Lower leg skin (tissue), 4 donors: Measurements from ENCODE around the gene SPOCK1. TPM values are rescaled to one million over a fixed set of nuclear protein-coding genes. Genes with fewer than 3 reads are reported as not detected.

ENCODE experiments used
- DNase-seq, 2 donors: peaks; one replicate each; pipeline ENCODE4 v3.0.0-alpha.2; 2019; ENCODE audit warnings: low spot score in 2 of 2
- H3K4me3 ChIP-seq: fragments of 200-600 bp; sonication (generic); 2 replicates; pipeline ENCODE4 v1.5.1; 2017; ENCODE audit warnings: mild to moderate bottlenecking, low read depth; ENCODE audit not compliant: poor library complexity, severe bottlenecking
- POLR2A ChIP-seq, 2 donors: fragments of 450-650 bp; IDR thresholded peaks; one replicate each; pipeline ENCODE4 v1.6.1; 2016 to 2017; ENCODE audit warnings: antibody characterized with exemption in 2 of 2, mild to moderate bottlenecking in 1 of 2, moderate library complexity in 1 of 2
- WGBS, 2 donors: methylation state at CpG; one replicate each; pipeline ENCODE4 v1.1.5; 2018; 5-methylcytosine and 5-hydroxymethylcytosine counted together
- intact Hi-C: fragments of 100-400 bp; cut with DNase I; formaldehyde crosslinking; loops from one replicate; pipeline ENCODE4 v1.15.0; 2023; ENCODE audit warnings: low total_unique reads
- total RNA-seq, 4 donors: library from RNA; depleted of rRNA; stranded (reverse); fragments of >200 nt; gene quantifications; one replicate each; pipeline ENCODE4 v1.1.0, GENCODE V29; 2016
- TF ChIP-seq, protein P1 (sequence below), 3 donors: fragments of 450-650 bp; IDR thresholded peaks; one replicate each; pipeline ENCODE4 v1.5.1; 2016; ENCODE audit warnings: antibody characterized with exemption in 3 of 3, mild to moderate bottlenecking in 3 of 3, moderate library complexity in 2 of 3

SPOCK1 gene
- total RNA-seq, 4 donors from 2014 or later, result 7.9 to 21.5 (median 11.7) TPM

GRCh38 chr5:137306903-137307302 is 192.2 kb downstream of the SPOCK1 start:
- 86 to 87% methylated on average over 3 of the region's 3 CpGs for WGBS, 2 donors
- intact Hi-C loops, result no loop called here
- DNase-seq, result no peak
- no peak for TF ChIP-seq POLR2A (IDR thresholded peaks at IDR 0.05)
- TF ChIP-seq, protein P1, sequence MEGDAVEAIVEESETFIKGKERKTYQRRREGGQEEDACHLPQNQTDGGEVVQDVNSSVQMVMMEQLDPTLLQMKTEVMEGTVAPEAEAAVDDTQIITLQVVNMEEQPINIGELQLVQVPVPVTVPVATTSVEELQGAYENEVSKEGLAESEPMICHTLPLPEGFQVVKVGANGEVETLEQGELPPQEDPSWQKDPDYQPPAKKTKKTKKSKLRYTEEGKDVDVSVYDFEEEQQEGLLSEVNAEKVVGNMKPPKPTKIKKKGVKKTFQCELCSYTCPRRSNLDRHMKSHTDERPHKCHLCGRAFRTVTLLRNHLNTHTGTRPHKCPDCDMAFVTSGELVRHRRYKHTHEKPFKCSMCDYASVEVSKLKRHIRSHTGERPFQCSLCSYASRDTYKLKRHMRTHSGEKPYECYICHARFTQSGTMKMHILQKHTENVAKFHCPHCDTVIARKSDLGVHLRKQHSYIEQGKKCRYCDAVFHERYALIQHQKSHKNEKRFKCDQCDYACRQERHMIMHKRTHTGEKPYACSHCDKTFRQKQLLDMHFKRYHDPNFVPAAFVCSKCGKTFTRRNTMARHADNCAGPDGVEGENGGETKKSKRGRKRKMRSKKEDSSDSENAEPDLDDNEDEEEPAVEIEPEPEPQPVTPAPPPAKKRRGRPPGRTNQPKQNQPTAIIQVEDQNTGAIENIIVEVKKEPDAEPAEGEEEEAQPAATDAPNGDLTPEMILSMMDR (IDR thresholded peaks at IDR 0.05), result no peak
- H3K4me3 ChIP-seq, result no peak overlapping the region

DNA sequence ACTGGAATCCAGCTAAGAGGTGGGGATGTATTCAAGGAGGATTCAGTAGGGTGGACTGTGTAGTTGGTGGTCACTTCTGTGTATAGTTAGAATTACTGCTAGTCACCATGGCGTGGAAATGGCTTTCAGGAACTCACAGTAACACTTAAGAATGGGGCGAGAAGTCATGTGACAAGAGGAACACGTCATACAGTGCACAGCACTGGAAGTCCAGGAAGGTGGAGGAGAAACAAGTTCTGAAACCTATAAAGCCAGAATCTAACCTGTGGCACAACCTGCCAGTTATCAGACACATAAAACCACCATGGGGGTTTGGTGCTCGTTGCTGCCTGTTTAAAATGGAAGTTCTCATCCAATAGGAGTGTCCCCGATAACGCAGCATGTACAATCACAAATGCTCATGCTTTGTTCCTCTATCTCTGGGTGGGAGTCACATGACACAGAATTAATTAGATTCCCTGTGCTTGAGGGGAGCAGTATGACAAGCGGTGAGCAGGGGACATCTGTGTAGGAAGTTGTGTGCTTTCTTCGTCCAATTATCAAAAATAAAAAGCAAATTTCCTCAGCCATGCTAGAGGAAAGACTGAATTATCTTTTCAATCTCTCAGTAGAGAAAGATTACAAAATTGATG is 193.0 kb downstream of the SPOCK1 start:
- WGBS, 2 donors, result 87 to 88% methylated on average over 8 of the region's 8 CpGs
- intact Hi-C loops, result no loop called here
- no peak for DNase-seq
- no peak overlapping the region for H3K4me3 ChIP-seq
- TF ChIP-seq, protein P1 (IDR thresholded peaks at IDR 0.05), result no peak
- no peak for TF ChIP-seq POLR2A (IDR thresholded peaks at IDR 0.05)

- intact Hi-C loops, result no loop called here
- no peak for DNase-seq
- H3K4me3 ChIP-seq, result no peak overlapping the region
- WGBS, 2 donors, result 51 to 66% methylated on average over 4 of the region's 4 CpGs
- TF ChIP-seq, protein P1 (IDR thresholded peaks at IDR 0.05), result no peak
- TF ChIP-seq POLR2A (IDR thresholded peaks at IDR 0.05), result no peak
These were observed 194.8 kb downstream of the SPOCK1 start for GRCh38 chr5:137304226-137304874.

DNA sequence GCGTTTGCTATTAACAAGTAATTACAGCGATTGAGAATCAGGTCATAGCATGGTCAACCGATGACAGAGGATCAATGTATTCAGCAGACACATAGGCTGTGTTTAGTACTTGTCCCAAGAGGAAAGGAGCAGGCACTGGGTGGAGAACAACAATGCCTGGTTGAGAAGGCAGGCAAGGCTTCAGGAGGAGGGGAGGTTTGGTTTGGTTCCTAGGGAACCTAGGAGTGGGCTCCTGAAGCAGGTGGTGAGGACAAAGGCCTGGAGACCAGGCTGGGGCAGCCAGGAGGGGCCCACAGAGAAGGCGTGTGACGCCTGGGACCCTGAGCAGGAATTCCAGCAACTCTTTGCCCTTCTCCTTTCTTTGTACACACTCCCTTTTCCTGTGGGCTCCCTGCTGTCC is 195.6 kb downstream of the SPOCK1 start:
- TF ChIP-seq POLR2A (IDR thresholded peaks at IDR 0.05), result no peak
- TF ChIP-seq, protein P1 (IDR thresholded peaks at IDR 0.05), result no peak
- intact Hi-C loops, result no loop called here
- no peak for DNase-seq
- H3K4me3 ChIP-seq, result no peak overlapping the region
- 95 to 96% methylated on average over 5 of the region's 5 CpGs for WGBS, 2 donors

DNA sequence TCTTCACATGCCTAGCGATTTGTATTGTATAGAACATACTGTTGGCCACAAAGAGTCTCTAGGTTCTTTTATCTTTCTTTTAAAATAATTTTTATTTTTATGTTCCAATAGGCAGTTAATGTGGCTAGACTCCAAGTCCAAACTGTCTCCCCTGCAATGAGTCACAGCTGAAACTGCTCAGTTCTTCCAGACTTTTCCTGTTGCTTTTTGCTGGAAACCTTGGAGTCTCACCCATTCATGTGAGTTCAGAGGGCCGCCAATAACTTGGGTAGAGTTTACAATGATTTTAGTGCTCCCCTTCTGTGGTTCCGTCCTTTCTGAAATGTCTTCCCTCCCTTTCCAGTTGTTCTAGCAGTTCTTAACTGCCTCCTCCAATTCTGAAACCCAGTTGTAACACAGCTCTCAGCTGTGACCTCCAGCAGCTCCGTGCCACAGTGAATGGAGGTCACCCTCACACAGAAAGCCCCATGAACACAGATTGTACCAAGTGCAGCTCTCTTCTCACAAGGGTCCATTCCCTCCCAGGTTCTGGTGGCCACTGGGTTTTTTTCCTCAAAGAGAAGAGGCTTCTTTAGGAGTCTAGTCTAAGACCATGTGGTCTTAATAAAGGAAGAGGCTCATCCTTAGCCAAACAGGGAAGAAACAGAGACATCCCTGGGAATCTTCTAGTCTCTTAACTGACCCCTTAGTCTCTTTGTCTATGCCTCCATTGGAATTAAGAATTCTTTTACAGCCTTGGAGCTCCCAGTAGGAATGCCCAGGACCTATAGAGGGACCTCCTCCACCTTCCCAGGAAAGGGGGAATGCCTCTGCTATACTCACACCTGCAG is 198.5 kb downstream of the SPOCK1 start:
- DNase-seq, result peak in 1 of 2 donors; percentile 37
- TF ChIP-seq, protein P1 (IDR thresholded peaks at IDR 0.05), result no peak
- no peak for TF ChIP-seq POLR2A (IDR thresholded peaks at IDR 0.05)
- intact Hi-C loops, result no loop called here
- no peak overlapping the region for H3K4me3 ChIP-seq
- 73 to 75% methylated on average over 4 of the region's 4 CpGs for WGBS, 2 donors
